Measurements from ENCODE around the gene SLC25A30. TPM values are rescaled to one million over a fixed set of nuclear protein-coding genes. Genes with fewer than 3 reads are reported as not detected.

SLC25A30 gene
- total and polyA plus RNA-seq, 2 of the 13 experiments (the other 11 are each of a cell fraction or from before 2014, with no cell fraction given): 19.6 to 22.5 TPM

- TF ChIP-seq HBP1 (CRISPR knock-in tag; IDR thresholded peaks at IDR 0.05; ENCODE audit: low read depth) (no peak), ZC3H4 (CRISPR knock-in tag; IDR thresholded peaks at IDR 0.05; ENCODE audit: borderline replicate concordance) (no peak), ISX (CRISPR knock-in tag; conservative IDR thresholded peaks at IDR 0.05) (no peak), PBX3 (CRISPR knock-in tag; IDR thresholded peaks at IDR 0.05; ENCODE audit: borderline replicate concordance) (no peak), ZNF30 (CRISPR knock-in tag; IDR thresholded peaks at IDR 0.05) (no peak), ZNF33B (CRISPR knock-in tag; IDR thresholded peaks at IDR 0.05) (0 out of 2 replicates have a peak, but pooled peaks have one; percentile 30), ZNF12 (CRISPR knock-in tag; IDR thresholded peaks at IDR 0.05) (peak; percentile 37; the same call in 1 of the 2 replicates), MXD4 (CRISPR knock-in tag; IDR thresholded peaks at IDR 0.05) (no peak), ZBTB20 (CRISPR knock-in tag; IDR thresholded peaks at IDR 0.05; ENCODE audit: borderline replicate concordance, low read depth) (0 out of 2 replicates have a peak, but pooled peaks have one; percentile 45), PRDM15 (CRISPR knock-in tag; IDR thresholded peaks at IDR 0.05) (no peak), HNF4G (IDR thresholded peaks at IDR 0.05; ENCODE audit: borderline replicate concordance, low read depth, low read length) (peak; percentile 89; the same call in 1 of the 2 replicates), HNF4G (CRISPR knock-in tag; IDR thresholded peaks at IDR 0.05; ENCODE audit: borderline replicate concordance, low read depth) (peak; percentile 78; the same call in 1 of the 2 replicates), HMGA1 (CRISPR knock-in tag; conservative IDR thresholded peaks at IDR 0.05) (no peak)
- TF ChIP-seq, protein P1, sequence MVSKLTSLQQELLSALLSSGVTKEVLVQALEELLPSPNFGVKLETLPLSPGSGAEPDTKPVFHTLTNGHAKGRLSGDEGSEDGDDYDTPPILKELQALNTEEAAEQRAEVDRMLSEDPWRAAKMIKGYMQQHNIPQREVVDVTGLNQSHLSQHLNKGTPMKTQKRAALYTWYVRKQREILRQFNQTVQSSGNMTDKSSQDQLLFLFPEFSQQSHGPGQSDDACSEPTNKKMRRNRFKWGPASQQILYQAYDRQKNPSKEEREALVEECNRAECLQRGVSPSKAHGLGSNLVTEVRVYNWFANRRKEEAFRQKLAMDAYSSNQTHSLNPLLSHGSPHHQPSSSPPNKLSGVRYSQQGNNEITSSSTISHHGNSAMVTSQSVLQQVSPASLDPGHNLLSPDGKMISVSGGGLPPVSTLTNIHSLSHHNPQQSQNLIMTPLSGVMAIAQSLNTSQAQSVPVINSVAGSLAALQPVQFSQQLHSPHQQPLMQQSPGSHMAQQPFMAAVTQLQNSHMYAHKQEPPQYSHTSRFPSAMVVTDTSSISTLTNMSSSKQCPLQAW (CRISPR knock-in tag; IDR thresholded peaks at IDR 0.05): peak; percentile 99
- TF ChIP-seq, protein P2, sequence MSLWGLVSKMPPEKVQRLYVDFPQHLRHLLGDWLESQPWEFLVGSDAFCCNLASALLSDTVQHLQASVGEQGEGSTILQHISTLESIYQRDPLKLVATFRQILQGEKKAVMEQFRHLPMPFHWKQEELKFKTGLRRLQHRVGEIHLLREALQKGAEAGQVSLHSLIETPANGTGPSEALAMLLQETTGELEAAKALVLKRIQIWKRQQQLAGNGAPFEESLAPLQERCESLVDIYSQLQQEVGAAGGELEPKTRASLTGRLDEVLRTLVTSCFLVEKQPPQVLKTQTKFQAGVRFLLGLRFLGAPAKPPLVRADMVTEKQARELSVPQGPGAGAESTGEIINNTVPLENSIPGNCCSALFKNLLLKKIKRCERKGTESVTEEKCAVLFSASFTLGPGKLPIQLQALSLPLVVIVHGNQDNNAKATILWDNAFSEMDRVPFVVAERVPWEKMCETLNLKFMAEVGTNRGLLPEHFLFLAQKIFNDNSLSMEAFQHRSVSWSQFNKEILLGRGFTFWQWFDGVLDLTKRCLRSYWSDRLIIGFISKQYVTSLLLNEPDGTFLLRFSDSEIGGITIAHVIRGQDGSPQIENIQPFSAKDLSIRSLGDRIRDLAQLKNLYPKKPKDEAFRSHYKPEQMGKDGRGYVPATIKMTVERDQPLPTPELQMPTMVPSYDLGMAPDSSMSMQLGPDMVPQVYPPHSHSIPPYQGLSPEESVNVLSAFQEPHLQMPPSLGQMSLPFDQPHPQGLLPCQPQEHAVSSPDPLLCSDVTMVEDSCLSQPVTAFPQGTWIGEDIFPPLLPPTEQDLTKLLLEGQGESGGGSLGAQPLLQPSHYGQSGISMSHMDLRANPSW (CRISPR knock-in tag; IDR thresholded peaks at IDR 0.05; ENCODE audit: borderline replicate concordance): peak; percentile 3; the same call in 1 of the 2 replicates
- TF ChIP-seq, protein P3, sequence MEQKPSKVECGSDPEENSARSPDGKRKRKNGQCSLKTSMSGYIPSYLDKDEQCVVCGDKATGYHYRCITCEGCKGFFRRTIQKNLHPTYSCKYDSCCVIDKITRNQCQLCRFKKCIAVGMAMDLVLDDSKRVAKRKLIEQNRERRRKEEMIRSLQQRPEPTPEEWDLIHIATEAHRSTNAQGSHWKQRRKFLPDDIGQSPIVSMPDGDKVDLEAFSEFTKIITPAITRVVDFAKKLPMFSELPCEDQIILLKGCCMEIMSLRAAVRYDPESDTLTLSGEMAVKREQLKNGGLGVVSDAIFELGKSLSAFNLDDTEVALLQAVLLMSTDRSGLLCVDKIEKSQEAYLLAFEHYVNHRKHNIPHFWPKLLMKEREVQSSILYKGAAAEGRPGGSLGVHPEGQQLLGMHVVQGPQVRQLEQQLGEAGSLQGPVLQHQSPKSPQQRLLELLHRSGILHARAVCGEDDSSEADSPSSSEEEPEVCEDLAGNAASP (CRISPR knock-in tag; IDR thresholded peaks at IDR 0.05; ENCODE audit: borderline replicate concordance): peak; percentile 83; the same call in 1 of the 2 replicates
These were observed 29.0 kb upstream of the SLC25A30 start (continued) for GRCh38 chr13:45447050-45447661.

Data from HepG2 (cell line).